AG04450 (cell line): ENCODE results near the gene NFAT5. TPM values are rescaled to one million over a fixed set of nuclear protein-coding genes. Genes with fewer than 3 reads are reported as not detected.

Source experiments
- CTCF ChIA-PET: fragments of 300-600, 350-600 bp; formaldehyde crosslinking; extraction: SDS; loops from one replicate; lab custom pipeline; 2022; ENCODE audit warnings: antibody characterized with exemption, inconsistent platforms; lab: Charles Lee
- POLR2A ChIA-PET: fragments of 350-600 bp; formaldehyde crosslinking; extraction: SDS; loops from one replicate; lab custom pipeline; 2021; ENCODE audit warnings: antibody characterized with exemption, inconsistent platforms; lab: Yijun Ruan, JAX
- DNase-seq: peaks from one replicate; pipeline ENCODE4 v3.0.0-alpha.2; 2011; ENCODE audit warnings: low read depth, low spot score
- H3K27ac ChIP-seq: one replicate; pipeline ENCODE4 v1.5.1; 2012; ENCODE audit warnings: low read depth, low read length, control low read depth
- H3K27me3 ChIP-seq: one replicate; pipeline ENCODE4 v1.6.0; 2012; ENCODE audit warnings: low read length; ENCODE audit not compliant: control insufficient read depth, insufficient read depth
- H3K4me3 ChIP-seq: 2 replicates; pipeline ENCODE4 v1.5.1; 2011; ENCODE audit warnings: mild to moderate bottlenecking, low read depth, low read length, control low read depth
- H3K9me3 ChIP-seq: 2 replicates; pipeline ENCODE4 v1.5.1; 2012; ENCODE audit warnings: low read length; ENCODE audit not compliant: control insufficient read depth, insufficient read depth
- CTCF ChIP-seq: IDR thresholded peaks from 2 replicates; pipeline ENCODE4 v1.5.1; 2011; ENCODE audit warnings: low read depth, low read length, control low read depth, inconsistent platforms
- polyA plus RNA-seq: library from polyadenylated mRNA; depleted of rRNA; stranded (reverse); fragments of >200 nt; gene quantifications from 2 replicates; pipeline ENCODE4 v1.2.3, GENCODE V29; 2011

The NFAT5 gene
- polyA plus RNA-seq, 1 experiment: 36.9 TPM

- Histone ChIP-seq H3K9me3 (no peaks in the 10 kb centered on the region), H3K27me3 (no peaks in the 10 kb centered on the region), H3K27ac (no peak overlapping the region), H3K4me3 (no peak overlapping the region)
- TF ChIP-seq CTCF: no peak
- ChIA-PET CTCF (no interaction called here), POLR2A (interaction anchor here (0.6 kb wide), 1 partner anchor 220 kb away, joined by 12 read pairs; no protein-coding TSS in a partner anchor)
- no peak for DNase-seq
Observed at GRCh38 chr16:69596801-69597200, 31.0 kb downstream of the NFAT5 start.

GRCh38 chr16:69598045-69598444 lies 32.3 kb downstream of the NFAT5 start:
- Histone ChIP-seq H3K27ac (no peak overlapping the region), H3K4me3 (no peak overlapping the region), H3K27me3 (no peaks in the 10 kb centered on the region), H3K9me3 (no peaks in the 10 kb centered on the region)
- DNase-seq: no peak
- CTCF ChIA-PET: no interaction called here
- TF ChIP-seq CTCF: no peak
- POLR2A ChIA-PET: no interaction called here

GRCh38 chr16:69599731-69600130 lies 34.0 kb downstream of the NFAT5 start:
- Histone ChIP-seq H3K9me3 (no peaks in the 10 kb centered on the region), H3K27me3 (no peaks in the 10 kb centered on the region), H3K27ac (no peak overlapping the region), H3K4me3 (no peak overlapping the region)
- no peak for TF ChIP-seq CTCF
- ChIA-PET POLR2A (no interaction called here), CTCF (no interaction called here)
- DNase-seq: no peak

GRCh38 chr16:69600202-69600601 lies 34.4 kb downstream of the NFAT5 start:
- H3K27me3 ChIP-seq: no peaks in the 10 kb centered on the region

GRCh38 chr16:69601250-69601649 lies 35.5 kb downstream of the NFAT5 start:
- Histone ChIP-seq H3K27me3 (no peaks in the 10 kb centered on the region), H3K9me3 (no peaks in the 10 kb centered on the region), H3K27ac (no peak overlapping the region), H3K4me3 (no peak overlapping the region)
- no peak for DNase-seq
- CTCF ChIA-PET: interaction anchor here (0.8 to 1.4 kb wide), 4 partner anchors 10 to 205 kb away, joined by 3 to 5 read pairs (median 4); no protein-coding TSS in a partner anchor
- TF ChIP-seq CTCF: no peak
- POLR2A ChIA-PET: no interaction called here

More at GRCh38 chr16:69600202-69600601, 34.4 kb downstream of the NFAT5 start:
- Histone ChIP-seq H3K27ac (no peak overlapping the region), H3K9me3 (no peaks in the 10 kb centered on the region), H3K4me3 (no peak overlapping the region)
- no peak for DNase-seq
- TF ChIP-seq CTCF: no peak
- CTCF ChIA-PET: interaction anchor here (0.8 kb wide), 1 partner anchor 202 kb away, joined by 3 read pairs; no protein-coding TSS in a partner anchor
- POLR2A ChIA-PET: no interaction called here
